Measurements from ENCODE around the gene HS6ST3.

- no peak for TF ChIP-seq MAX (IDR thresholded peaks at IDR 0.05)
- no peak for TF ChIP-seq KDM1A (CRISPR knock-in tag; IDR thresholded peaks at IDR 0.05)
- no peak for TF ChIP-seq FOXP1 (IDR thresholded peaks at IDR 0.05)
- no peak for TF ChIP-seq FOXP1 (CRISPR knock-in tag; IDR thresholded peaks at IDR 0.05)
- TF ChIP-seq ZKSCAN5 (CRISPR knock-in tag; IDR thresholded peaks at IDR 0.05), result no peak
- no peak for TF ChIP-seq REXO4 (CRISPR knock-in tag; IDR thresholded peaks at IDR 0.05; ENCODE audit: borderline replicate concordance)
- no peak for TF ChIP-seq E2F1 (CRISPR knock-in tag; IDR thresholded peaks at IDR 0.05)
- no peak for TF ChIP-seq CENPBD1 (CRISPR knock-in tag; IDR thresholded peaks at IDR 0.05; ENCODE audit: borderline replicate concordance, low read depth)
- TF ChIP-seq RBM39 (IDR thresholded peaks at IDR 0.05; ENCODE audit: low read depth, low read length, poor library complexity, severe bottlenecking), result no peak
- no peak for TF ChIP-seq ZSCAN9 (CRISPR knock-in tag; IDR thresholded peaks at IDR 0.05; ENCODE audit: borderline replicate concordance)
- no peak for TF ChIP-seq ZBTB7A (CRISPR knock-in tag; IDR thresholded peaks at IDR 0.05)
- no peak for TF ChIP-seq HMGXB3 (CRISPR knock-in tag; IDR thresholded peaks at IDR 0.05; ENCODE audit: borderline replicate concordance)
These were observed 218.7 kb downstream of the HS6ST3 start for GRCh38 chr13:96308568-96308967.
